CD4-positive, CD25-positive, alpha-beta regulatory T cell (primary cell): ENCODE data around the gene MAPK13. TPM values are rescaled to one million over a fixed set of nuclear protein-coding genes. Genes with fewer than 3 reads are reported as not detected.
"Not testable (repeated sequence)": the region's sequence is repeated elsewhere in the genome, so short reads cannot be mapped to it uniquely, and the experiment has no call there.

Experiments
- ATAC-seq, 2 donors: fragments of 150-1000 bp; cut with Tn5 transposase; one replicate each; pipeline ENCODE4 v1.10.0; 2021; ENCODE audit warnings: low read depth in 2 of 2, moderate number of reproducible peaks in 2 of 2, moderate library complexity in 1 of 2
- DNase-seq, 3 donors: peaks; one replicate each; pipeline versions ENCODE4 v3.0.0 to v3.0.0-alpha.2; 2012 to 2022; ENCODE audit warnings: mixed read lengths in 1 of 3
- H3K27ac ChIP-seq: one replicate; pipeline ENCODE4 v1.7.0; 2013; ENCODE audit warnings: mild to moderate bottlenecking, low read length; ENCODE audit not compliant: insufficient read depth, poor library complexity, severe bottlenecking
- H3K27me3 ChIP-seq: one replicate; pipeline ENCODE4 v1.7.0; 2013; ENCODE audit warnings: low read length; ENCODE audit not compliant: control insufficient read depth, insufficient read depth
- H3K36me3 ChIP-seq: one replicate; pipeline ENCODE4 v1.7.0; 2013; ENCODE audit warnings: mild to moderate bottlenecking, low read length, moderate library complexity; ENCODE audit not compliant: control insufficient read depth, insufficient read depth
- H3K4me1 ChIP-seq: 2 replicates; pipeline ENCODE4 v1.7.0; 2013; ENCODE audit warnings: mild to moderate bottlenecking, low read length; ENCODE audit not compliant: insufficient read depth, control insufficient read depth, poor library complexity, severe bottlenecking
- H3K4me3 ChIP-seq: one replicate; pipeline ENCODE4 v1.7.0; 2013; ENCODE audit warnings: low read depth, mild to moderate bottlenecking, low read length, moderate library complexity
- H3K9me3 ChIP-seq, 2 experiments: 1 replicate in 1 of 2; 2 replicates in 1 of 2; pipeline ENCODE4 v1.7.0; 2013; ENCODE audit warnings: low read length in 2 of 2, mild to moderate bottlenecking in 1 of 2, moderate library complexity in 1 of 2; ENCODE audit not compliant: control insufficient read depth in 2 of 2
- H3K27ac Mint-ChIP-seq, 3 donors: one replicate each; pipeline ENCODE4 v1.8.0; 2020 to 2022; ENCODE audit warnings: mild to moderate bottlenecking in 3 of 3, mixed read lengths in 3 of 3, moderate library complexity in 2 of 3
- H3K27me3 Mint-ChIP-seq: one replicate; pipeline ENCODE4 v1.8.0; 2022; ENCODE audit warnings: mild to moderate bottlenecking, mixed read lengths
- H3K36me3 Mint-ChIP-seq: one replicate; pipeline ENCODE4 v1.8.0; 2020; ENCODE audit warnings: mixed read lengths
- H3K4me1 Mint-ChIP-seq, 4 donors: one replicate each; pipeline ENCODE4 v1.8.0; 2020 to 2022; ENCODE audit warnings: mixed read lengths in 4 of 4, mild to moderate bottlenecking in 1 of 4
- H3K4me3 Mint-ChIP-seq, 4 donors: one replicate each; pipeline ENCODE4 v1.8.0; 2020 to 2022; ENCODE audit warnings: mild to moderate bottlenecking in 4 of 4, mixed read lengths in 4 of 4, moderate library complexity in 3 of 4
- H3K9me3 Mint-ChIP-seq, 7 donors: one replicate each; pipeline ENCODE4 v1.8.0; 2020 to 2022; ENCODE audit warnings: mixed read lengths in 7 of 7, mild to moderate bottlenecking in 3 of 7, moderate library complexity in 2 of 7
- polyA plus RNA-seq, 4 donors: library from polyadenylated mRNA; unstranded; fragments of 300-500 nt; fragmentation: Illumina TruSeq; gene quantifications; one replicate each; pipeline ENCODE4 v1.2.3, GENCODE V29; 2021
- total RNA-seq: library from RNA; stranded (reverse); gene quantifications from one replicate; pipeline ENCODE4 v1.2.3, GENCODE V29; 2022

MAPK13 gene
- total and polyA plus RNA-seq, 5 donors from 2014 or later, result 60.7 to 75.8 (median 69.6) TPM

- Mint-ChIP-seq H3K4me3 (peak overlapping the region; percentile 81 to 92 (median 89)), H3K9me3 (no peaks in the 10 kb centered on the region), H3K27ac (peak overlapping the region; percentile 97 to 100 (median 100)), H3K36me3 (peaks cover 4% of the 10 kb centered on the region), H3K4me1 (peaks cover 26 to 99% (median 78%) of the 10 kb centered on the region in 4 donors), H3K27me3 (no peaks in the 10 kb centered on the region)
- Histone ChIP-seq H3K27me3 (no peaks in the 10 kb centered on the region), H3K27ac (peak overlapping the region; percentile 98), H3K36me3 (no peaks in the 10 kb centered on the region), H3K4me3 (peak overlapping the region; percentile 85), H3K4me1 (peaks cover 83% of the 10 kb centered on the region), H3K9me3 (no peaks in the 10 kb centered on the region)
- DNase-seq, result peak; percentile 68 to 94 (median 84)
- peak; percentile 69 to 73 for ATAC-seq
These were observed 9.8 kb upstream of the MAPK13 start for GRCh38 chr6:36120539-36120938.

GRCh38 chr6:36120979-36121786 lies 9.1 kb upstream of the MAPK13 start:
- Histone ChIP-seq H3K9me3 (no peaks in the 10 kb centered on the region), H3K27ac (peak overlapping the region; percentile 98), H3K4me1 (peaks cover 77% of the 10 kb centered on the region), H3K36me3 (no peaks in the 10 kb centered on the region), H3K27me3 (no peaks in the 10 kb centered on the region), H3K4me3 (peak overlapping the region; percentile 85)
- Mint-ChIP-seq H3K36me3 (peaks cover 4% of the 10 kb centered on the region), H3K27me3 (no peaks in the 10 kb centered on the region), H3K27ac (peak overlapping the region; percentile 97 to 100 (median 100)), H3K4me1 (peaks cover 29 to 99% (median 75%) of the 10 kb centered on the region in 4 donors), H3K4me3 (peak overlapping the region; percentile 81 to 92 (median 89)), H3K9me3 (no peaks in the 10 kb centered on the region)
- ATAC-seq (peak; percentile 29 to 33), DNase-seq (peak; percentile 48 to 89 (median 50))

DNA sequence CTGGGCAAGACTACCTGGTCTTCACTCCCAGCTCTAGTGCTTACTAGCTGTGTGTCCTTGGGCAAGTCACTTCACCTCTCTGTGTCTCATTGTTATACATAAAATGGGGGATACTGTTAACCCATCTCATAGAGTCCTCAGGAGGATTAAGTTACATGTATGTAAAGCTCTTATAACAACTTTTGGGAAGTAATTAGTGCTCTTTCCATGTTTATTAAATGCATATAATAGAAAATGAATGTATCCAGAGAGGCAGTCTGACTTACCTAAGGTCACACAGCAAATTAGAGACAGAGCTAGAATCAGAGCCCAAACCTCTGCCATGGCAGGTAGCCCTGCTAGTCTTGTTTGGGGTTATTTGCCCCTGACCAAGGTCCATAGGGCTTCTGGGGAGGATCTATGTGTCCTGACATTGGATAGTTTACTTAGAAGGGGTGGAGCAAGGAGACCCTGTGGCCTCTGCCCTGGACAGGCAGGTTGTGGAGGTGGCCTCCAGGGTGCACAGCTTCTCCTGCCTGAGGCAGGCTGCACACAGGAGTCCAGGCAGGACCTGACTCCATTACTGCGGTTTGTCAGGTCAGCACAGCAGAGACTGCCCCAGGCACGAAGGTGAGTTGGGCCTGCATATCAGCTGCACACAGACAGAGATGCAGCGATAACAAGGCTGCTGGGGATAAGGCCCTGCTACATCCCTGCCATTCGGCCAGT lies 8.4 kb upstream of the MAPK13 start:
- no peak for DNase-seq

GRCh38 chr6:36122495-36123269 lies 7.6 kb upstream of the MAPK13 start:
- no peaks in the 10 kb centered on the region for H3K36me3 ChIP-seq
- H3K4me3 ChIP-seq, result no peak overlapping the region
- H3K36me3 Mint-ChIP-seq, result no peaks in the 10 kb centered on the region
- peak overlapping the region; percentile 97 to 100 (median 100) for H3K27ac Mint-ChIP-seq
- H3K9me3 ChIP-seq, result no peaks in the 10 kb centered on the region
- DNase-seq (no peak), ATAC-seq (no peak)
- peak overlapping the region in 2 of 4 donors; percentile 81 to 83 for H3K4me3 Mint-ChIP-seq
- no peaks in the 10 kb centered on the region for H3K27me3 Mint-ChIP-seq
- peaks cover 71% of the 10 kb centered on the region for H3K4me1 ChIP-seq
- peaks cover 28 to 99% (median 72%) of the 10 kb centered on the region in 4 donors for H3K4me1 Mint-ChIP-seq
- H3K27ac ChIP-seq, result peak overlapping the region; percentile 98
- H3K27me3 ChIP-seq, result no peaks in the 10 kb centered on the region
- no peaks in the 10 kb centered on the region for H3K9me3 Mint-ChIP-seq

More for the DNA sequence above, 8.4 kb upstream of the MAPK13 start:
- H3K4me3 Mint-ChIP-seq, result peak overlapping the region; percentile 71 to 92 (median 86)
- no peaks in the 10 kb centered on the region for H3K36me3 ChIP-seq
- no peaks in the 10 kb centered on the region for H3K9me3 ChIP-seq
- H3K4me1 ChIP-seq, result peaks cover 76% of the 10 kb centered on the region
- H3K27me3 Mint-ChIP-seq, result no peaks in the 10 kb centered on the region
- H3K27me3 ChIP-seq, result no peaks in the 10 kb centered on the region
- peaks cover 4% of the 10 kb centered on the region for H3K36me3 Mint-ChIP-seq
- H3K27ac Mint-ChIP-seq, result peak overlapping the region; percentile 97 to 100 (median 100)
- peak overlapping the region; percentile 85 for H3K4me3 ChIP-seq
- H3K27ac ChIP-seq, result peak overlapping the region; percentile 98
- no peak for ATAC-seq
- H3K4me1 Mint-ChIP-seq, result peaks cover 31 to 99% (median 76%) of the 10 kb centered on the region in 4 donors
- no peaks in the 10 kb centered on the region for H3K9me3 Mint-ChIP-seq

GRCh38 chr6:36123270-36124139 lies 6.8 kb upstream of the MAPK13 start:
- ATAC-seq (peak; percentile 70 to 74), DNase-seq (peak; percentile 82 to 95 (median 88))
- peak overlapping the region; percentile 61 to 100 (median 100) for H3K27ac Mint-ChIP-seq
- no peaks in the 10 kb centered on the region for H3K9me3 Mint-ChIP-seq
- Histone ChIP-seq H3K27ac (peak overlapping the region; percentile 98), H3K27me3 (no peaks in the 10 kb centered on the region), H3K9me3 (no peaks in the 10 kb centered on the region), H3K36me3 (no peaks in the 10 kb centered on the region), H3K4me1 (peaks cover 63% of the 10 kb centered on the region), H3K4me3 (no peak overlapping the region)
- peak overlapping the region; percentile 43 to 79 (median 68) for H3K4me3 Mint-ChIP-seq
- H3K27me3 Mint-ChIP-seq, result no peaks in the 10 kb centered on the region
- H3K4me1 Mint-ChIP-seq, result peaks cover 20 to 98% (median 64%) of the 10 kb centered on the region in 4 donors
- H3K36me3 Mint-ChIP-seq, result no peaks in the 10 kb centered on the region

DNA sequence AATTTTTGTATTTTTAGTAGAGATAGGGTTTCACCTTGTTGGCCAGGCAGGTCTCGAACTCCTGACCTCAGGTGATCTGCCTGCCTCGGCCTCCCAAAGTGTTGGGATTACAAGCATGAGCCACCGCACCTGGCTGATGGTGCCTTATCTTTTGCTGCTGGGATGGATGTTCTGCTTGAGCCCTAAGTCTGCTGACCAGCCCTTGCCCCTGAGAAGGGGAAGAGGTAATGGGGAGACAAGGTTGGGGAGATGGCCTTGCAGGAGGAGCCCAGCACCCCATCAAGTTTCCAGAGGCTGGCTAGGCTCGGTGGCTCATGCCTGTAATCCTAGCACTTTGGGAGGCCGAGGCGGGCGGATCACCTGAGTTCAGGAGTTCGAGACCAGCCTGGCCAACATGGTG lies 6.0 kb upstream of the MAPK13 start:
- Mint-ChIP-seq H3K27ac (peak overlapping the region; percentile 83 to 100 (median 100)), H3K4me3 (peak overlapping the region; percentile 28 to 79 (median 55)), H3K4me1 (peaks cover 13 to 97% (median 55%) of the 10 kb centered on the region in 4 donors)
- H3K9me3 ChIP-seq, H3K27me3 Mint-ChIP-seq, H3K36me3 ChIP-seq, H3K9me3 Mint-ChIP-seq, H3K36me3 Mint-ChIP-seq, H3K4me3 ChIP-seq, DNase-seq, H3K27me3 ChIP-seq, ATAC-seq: not testable (repeated sequence)
- Histone ChIP-seq H3K4me1 (peaks cover 54% of the 10 kb centered on the region), H3K27ac (peak overlapping the region; percentile 30)
